H54 (cell line): ENCODE results near the gene UBASH3B.

Experiments
- DNase-seq: peaks from one replicate; pipeline ENCODE4 v3.0.0; 2011; ENCODE audit warnings: low spot score, mixed read lengths; ENCODE audit not compliant: insufficient read length
- FAIRE-seq: peaks from 3 replicates; lab custom pipeline; 2011; peaks lifted over from hg19 to GRCh38; lab: Jason Lieb, UNC
- POLR2A ChIP-seq: IDR thresholded peaks from 2 replicates; pipeline ENCODE4 v1.6.1; 2011; ENCODE audit warnings: low read depth, mild to moderate bottlenecking, low read length

The UBASH3B gene

DNA sequence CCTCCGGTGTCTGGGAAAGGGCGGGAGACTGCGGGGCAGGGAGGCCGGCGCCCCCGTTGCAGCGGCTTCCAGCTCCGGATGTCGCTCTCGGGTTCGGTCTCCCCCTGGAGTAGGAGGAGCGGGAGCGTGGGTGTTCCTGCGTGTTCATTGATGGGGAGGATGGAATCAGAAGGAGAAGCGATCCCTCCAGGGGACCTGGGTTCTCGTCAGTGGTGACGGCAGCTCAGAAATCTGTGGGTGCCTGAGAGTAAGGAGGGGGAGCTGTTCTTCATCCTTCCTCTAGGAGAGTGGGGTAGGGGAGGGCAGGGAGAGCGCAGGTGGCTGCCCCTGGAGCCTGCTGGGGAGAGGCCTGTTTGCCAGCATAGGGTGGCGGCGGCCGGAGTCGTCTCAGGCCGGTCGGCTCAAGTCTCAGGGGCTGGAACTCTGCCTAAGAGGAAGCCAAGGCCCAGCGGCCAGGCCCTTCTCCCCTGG is 1.1 kb downstream of the UBASH3B start:
- TF ChIP-seq POLR2A: no peak
- FAIRE-seq (no peak), DNase-seq (no peak)

DNA sequence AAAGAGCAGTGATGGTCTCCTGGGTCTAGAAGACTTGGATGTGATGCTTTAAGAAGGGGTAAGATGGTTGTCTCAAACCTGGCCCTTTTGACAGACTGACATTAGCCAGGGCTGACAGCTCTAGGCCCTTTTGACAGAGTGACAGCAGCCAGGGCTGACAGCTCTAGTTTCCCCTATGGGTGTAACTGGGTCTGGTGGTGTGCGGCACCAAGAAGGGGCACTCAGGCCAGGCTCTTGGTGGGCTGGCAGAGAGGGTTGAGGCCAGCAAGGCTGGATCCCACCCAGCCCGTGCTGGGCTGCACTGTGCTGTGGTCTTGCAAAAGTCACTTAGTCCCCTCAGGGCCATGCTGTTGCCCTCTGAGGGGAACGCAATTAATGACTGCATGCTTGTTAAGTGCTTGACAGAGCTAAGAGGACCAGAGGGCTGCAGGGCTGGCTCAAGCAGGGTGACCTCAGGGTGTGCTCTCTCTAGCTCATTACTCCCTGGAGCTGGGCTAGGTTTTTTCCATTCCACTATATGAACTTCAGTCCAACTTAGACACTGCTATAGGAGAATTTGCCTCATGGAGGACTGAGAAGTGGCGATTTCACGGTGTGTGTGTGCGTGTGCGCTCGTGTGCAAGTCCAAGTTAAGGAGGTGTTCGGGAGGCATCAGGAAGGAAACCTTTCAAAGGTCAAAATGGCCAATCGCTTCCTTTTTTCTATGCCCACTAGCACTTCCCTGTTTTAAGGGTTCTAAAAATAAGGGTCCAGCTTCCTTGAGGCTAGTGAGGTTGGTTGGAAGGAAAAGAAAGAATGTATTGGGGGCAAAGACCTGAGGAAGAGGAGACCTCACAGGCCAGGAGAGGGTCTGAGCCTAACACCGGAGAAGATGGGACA is 4.4 kb downstream of the UBASH3B start:
- TF ChIP-seq POLR2A: no peak
- no peak for DNase-seq
- no peak for FAIRE-seq

DNA sequence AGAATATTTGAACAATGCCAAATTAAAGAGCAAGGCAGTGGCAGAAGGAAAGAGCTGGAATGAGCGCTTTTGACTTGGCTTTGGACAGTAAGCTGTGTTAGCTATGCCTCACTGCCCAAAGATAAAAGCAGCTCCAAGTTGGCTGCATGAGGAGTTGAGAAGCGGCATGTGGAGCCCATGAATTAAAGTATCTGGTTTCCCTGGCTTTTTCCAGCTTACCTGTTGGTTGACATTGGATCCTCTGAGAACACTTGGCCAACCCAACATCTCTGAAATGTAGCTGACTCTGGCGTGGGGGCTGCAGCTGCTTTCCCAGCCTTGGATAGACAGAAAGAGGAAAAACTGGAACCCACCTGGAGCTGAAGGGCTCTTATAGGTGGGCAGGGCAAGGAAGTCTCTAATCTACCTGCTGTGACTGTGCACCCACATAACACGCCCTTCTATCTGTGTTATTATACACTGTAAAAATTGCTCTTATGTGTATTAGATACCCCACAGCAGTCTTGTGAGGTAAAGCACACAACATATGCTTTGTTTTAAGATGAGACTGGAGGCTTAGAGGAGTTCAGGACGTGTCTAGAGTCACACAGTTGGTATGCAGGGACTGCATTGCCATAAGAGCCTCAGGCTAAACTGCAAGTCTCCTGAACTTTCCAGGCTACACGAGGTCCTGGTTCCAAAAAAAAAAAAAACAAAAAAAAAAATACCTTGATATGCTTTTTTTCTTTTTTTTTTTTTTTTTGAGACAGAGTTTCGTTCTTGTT is 5.8 kb downstream of the UBASH3B start:
- TF ChIP-seq POLR2A: no peak
- FAIRE-seq: peak; percentile 66
- DNase-seq: no peak

DNA sequence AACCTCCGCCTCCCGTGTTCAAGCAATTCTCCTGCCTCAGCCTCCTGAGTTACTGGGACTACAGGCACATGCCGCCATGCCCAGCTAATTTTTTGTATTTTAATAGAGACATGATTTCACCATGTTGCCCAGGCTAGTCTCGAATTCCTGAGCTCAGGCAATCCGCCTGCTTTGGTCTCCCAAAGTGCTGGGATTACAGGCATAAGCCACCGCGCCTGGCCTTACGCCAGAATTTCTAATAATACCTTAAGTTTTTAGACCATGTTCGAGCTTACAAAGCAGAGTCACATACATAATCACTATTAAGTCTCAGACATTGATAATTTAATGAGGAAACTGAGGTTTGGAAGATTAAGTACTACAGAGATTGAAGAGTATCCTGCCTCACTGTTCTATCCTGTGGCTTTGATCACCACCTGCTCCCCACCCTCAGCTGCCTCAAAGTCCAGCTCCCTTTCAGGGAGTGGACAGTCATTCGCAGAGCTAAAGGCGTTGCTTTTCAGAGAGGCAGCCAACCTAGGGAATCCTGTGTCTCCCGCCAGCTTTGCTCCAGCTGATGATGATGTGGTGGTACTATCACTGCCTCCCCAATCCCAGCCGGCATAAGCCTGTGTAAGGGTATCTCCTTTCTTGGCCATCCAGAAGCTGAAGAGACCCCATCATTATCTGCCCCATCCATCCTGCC is 7.7 kb downstream of the UBASH3B start:
- TF ChIP-seq POLR2A: no peak
- no peak for FAIRE-seq
- DNase-seq: no peak

DNA sequence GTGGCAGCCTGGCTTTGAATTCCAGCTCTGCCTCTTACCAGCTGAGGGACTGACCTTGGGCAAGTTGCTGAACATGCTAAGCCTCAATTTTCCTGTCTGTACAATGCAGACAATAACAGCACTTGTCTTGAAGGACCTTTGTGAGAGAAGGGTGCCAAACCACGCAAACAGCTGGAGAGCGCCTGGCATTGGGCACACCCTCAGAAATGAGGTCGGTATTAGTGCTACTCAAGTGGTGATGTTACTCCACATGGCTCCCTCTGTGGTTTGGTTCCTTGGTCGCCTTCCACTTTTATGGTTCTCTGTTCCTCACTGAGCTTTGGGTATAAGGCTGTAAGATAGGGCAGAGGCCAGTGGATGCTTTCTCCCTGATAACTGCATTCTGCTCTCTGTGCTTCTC is 8.2 kb downstream of the UBASH3B start:
- no peak for TF ChIP-seq POLR2A
- DNase-seq: no peak
- FAIRE-seq: peak; percentile 73

DNA sequence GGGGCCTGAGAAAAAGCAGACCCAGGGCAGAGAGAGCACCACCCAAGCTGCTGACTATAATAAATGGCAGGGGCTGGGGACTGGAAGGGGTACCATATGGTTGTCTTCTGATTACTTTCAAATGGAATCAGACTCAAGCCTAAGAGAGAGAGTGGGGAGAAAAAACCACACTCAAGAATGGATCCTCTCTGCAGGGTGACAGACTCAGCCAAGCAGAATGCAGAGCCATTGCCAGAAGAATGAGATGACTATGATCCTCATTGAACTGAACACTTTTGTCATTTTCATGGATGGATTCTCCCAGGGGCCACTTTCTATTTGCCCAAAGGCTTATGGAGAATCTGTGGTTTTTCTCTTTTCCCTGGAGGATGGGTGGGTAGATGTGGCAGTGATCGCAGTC is 8.7 kb downstream of the UBASH3B start:
- TF ChIP-seq POLR2A: no peak
- no peak for DNase-seq
- FAIRE-seq: no peak

DNA sequence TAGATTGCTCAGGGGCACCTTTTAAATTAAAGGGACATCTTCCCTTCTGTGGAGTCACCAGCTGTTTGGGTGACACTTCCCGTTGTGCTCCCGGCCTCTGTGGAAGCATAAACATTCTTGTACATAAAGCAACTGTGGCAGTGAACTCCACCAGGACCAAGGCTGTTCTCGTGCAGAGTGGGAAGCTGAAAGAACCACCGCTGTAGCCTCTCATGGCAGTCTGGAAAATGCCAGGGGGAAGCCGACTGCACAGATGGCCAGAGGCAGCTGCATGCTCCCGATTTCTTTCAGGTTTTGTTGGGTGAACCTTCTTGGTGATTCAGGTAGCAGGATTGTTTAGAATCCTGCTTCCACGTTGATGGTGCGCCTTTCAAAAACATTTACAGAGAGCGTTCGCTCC is 10.3 kb downstream of the UBASH3B start:
- FAIRE-seq (no peak), DNase-seq (no peak)
- no peak for TF ChIP-seq POLR2A

DNA sequence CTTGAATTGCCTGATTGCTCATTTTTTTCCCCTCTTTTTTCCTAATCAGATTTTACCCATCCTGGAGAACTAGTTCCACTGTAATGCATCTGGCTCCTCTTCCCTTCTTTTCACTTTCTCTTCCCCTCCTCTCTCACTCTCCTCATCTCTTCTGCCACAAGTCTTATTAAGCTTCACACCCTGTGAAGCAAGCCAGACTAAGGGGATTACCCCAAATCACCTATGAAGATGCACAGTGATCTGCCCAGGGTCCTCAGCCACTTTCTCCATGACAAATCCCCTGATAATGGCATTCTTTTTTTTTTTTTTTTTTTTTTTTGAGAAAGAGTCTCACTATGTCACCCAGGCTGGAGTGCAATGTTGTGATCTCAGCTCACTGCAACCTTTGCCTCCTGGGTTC is 11.2 kb downstream of the UBASH3B start:
- DNase-seq (no peak), FAIRE-seq (no peak)
- TF ChIP-seq POLR2A: no peak

DNA sequence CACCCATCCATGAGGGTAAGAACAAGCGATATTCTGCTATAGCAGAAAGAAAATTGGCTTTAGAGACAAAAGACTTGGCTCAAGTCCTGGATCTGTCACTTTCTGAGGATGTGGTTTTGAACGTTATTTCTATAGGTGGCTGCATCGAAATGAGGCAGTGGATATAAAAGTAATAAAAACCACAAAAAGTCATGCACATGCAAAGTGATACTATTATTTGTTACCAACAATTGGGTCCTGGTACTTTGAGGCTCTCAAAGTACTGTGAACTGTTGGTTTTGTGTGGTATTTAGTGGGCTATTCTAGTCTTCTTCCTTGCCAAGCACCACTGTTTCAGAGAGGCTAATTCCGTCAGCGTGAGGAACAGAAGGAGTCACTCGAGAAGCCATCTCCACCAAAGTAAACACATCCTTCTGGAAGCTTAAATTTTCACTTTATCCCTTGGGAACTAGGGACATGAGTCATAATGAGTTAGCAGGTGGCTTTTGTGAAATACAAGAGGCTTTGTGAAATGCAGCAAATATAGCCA is 13.1 kb downstream of the UBASH3B start:
- FAIRE-seq (no peak), DNase-seq (no peak)
- no peak for TF ChIP-seq POLR2A

DNA sequence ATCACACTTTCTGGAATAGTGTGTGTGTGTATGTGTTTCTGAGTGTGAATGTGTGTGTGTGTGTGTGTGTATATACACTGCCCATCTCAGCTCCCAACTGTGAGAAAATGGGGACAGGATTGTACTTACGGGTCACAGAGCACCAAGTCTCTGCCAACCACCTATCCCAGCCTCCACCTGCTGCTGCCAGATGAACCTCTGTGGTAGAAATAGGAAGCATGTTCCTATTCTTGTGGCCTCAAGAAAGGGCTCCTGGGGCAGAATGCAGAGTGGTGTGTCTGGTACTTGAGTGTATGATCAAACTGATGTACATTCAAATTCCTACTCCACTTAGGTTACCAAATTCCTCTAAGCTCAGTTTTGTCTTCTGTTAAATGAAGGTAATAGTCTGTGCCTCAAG is 14.6 kb downstream of the UBASH3B start:
- TF ChIP-seq POLR2A: no peak
- FAIRE-seq: no peak
- no peak for DNase-seq

DNA sequence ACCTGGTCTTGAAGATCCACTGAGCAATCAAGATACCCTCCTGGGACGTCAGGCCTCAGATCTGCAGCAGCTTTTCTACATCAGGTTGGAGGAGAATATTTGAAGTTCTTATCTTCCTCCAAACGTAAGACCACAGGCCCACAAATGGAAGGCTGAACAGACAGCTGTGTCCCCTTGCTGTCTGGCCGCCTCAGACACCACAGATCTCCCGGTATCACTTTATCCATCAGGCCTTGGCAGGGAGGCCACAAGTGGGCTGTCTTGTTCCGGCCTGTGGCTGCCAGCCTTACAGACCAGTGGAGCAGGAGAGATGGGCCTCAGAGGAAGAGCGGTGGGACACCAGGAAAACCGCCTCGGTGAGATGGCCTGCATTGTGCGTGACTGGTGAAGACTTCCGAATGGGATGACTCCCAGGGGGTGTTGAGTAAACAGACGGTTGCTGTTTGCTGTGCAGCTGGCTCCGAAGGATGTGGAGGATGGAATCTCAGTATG is 15.9 kb downstream of the UBASH3B start:
- DNase-seq: no peak
- FAIRE-seq: no peak
- TF ChIP-seq POLR2A: no peak

DNA sequence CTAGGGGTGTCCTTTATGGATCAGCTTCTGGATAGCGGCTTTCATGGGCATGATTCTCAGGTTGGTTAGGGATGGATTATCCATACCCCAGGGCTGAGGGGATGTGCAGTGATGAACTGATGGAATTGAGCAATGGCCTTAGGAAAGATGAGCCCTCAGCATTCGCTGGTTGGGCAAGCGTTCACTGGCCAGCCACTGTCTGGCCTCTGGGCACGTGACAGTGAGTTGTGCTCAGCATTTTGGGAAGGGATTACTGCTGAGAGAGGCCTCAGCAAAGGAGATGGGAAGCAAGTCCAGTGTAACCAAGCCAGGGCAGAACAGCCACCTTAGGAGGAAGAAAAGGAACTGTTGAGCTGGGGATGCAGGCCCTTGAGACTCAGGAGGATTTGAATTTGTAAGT is 17.4 kb downstream of the UBASH3B start:
- FAIRE-seq (no peak), DNase-seq (no peak)
- TF ChIP-seq POLR2A: no peak

DNA sequence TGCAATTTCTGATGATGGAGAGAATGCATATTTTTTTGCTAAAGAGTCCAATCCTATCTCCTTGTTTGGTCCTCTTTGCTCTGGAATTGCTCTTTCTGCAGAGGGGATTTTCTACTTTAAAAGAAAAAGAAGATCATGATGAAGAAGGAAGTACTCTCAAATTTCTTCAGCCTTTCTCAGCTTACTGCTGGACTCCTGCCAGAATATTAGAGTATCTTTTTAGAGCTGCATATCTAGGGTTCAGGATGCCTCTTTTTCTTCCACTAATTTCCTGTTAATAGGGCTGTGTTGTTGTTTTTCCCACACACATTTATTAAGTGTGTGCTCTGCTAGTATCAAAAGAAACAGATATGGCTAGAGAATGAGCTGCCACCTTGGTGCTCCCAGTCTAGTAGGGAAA is 18.2 kb downstream of the UBASH3B start:
- FAIRE-seq (no peak), DNase-seq (no peak)
- no peak for TF ChIP-seq POLR2A
